GM23338 (cell line): ENCODE data around the gene CNNM3.

Experiments used
- ZNF114 ChIP-seq: fragments of 250-450 bp; sonication (Bioruptor Pico); IDR thresholded peaks from 2 replicates; pipeline ENCODE4 v1.5.0; 2020; ENCODE audit warnings: mild to moderate bottlenecking, moderate library complexity
- TF ChIP-seq, protein P1 (sequence below), 2 experiments: fragments of 200-600 bp in 1 of 2; sonication (generic) in 1 of 2; conservative IDR thresholded peaks; 2 replicates each; pipeline versions ENCODE4 v1.5.1 to v1.6.1; 2016 to 2017; ENCODE audit warnings: antibody characterized with exemption in 2 of 2, low read depth in 2 of 2, mild to moderate bottlenecking in 2 of 2, moderate library complexity in 1 of 2

DNA sequence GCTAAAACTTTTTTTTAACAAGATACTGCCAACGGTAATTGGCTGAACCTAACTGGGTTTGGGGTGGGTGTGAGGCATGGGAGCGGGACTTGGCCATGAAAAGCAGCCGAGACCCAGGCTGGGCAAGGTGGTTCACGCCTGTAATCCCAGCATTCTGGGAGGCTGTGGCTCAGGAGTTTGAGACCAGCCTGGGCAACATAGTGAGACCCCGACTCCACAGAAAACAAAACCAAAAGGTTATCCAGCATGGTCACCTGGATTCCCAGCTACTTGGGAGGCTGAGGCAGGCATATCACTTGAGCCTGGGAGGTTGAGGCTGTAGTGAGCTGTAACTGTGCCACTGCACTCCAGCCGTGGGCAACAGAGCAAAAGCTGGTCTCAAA lies 64.8 kb downstream of the CNNM3 start:
- TF ChIP-seq, protein P1, sequence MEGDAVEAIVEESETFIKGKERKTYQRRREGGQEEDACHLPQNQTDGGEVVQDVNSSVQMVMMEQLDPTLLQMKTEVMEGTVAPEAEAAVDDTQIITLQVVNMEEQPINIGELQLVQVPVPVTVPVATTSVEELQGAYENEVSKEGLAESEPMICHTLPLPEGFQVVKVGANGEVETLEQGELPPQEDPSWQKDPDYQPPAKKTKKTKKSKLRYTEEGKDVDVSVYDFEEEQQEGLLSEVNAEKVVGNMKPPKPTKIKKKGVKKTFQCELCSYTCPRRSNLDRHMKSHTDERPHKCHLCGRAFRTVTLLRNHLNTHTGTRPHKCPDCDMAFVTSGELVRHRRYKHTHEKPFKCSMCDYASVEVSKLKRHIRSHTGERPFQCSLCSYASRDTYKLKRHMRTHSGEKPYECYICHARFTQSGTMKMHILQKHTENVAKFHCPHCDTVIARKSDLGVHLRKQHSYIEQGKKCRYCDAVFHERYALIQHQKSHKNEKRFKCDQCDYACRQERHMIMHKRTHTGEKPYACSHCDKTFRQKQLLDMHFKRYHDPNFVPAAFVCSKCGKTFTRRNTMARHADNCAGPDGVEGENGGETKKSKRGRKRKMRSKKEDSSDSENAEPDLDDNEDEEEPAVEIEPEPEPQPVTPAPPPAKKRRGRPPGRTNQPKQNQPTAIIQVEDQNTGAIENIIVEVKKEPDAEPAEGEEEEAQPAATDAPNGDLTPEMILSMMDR (conservative IDR thresholded peaks at IDR 0.05; ENCODE audit: low read depth in 2 of 2), result no peak
- TF ChIP-seq ZNF114 (CRISPR knock-in tag), result no peak
